MM.1S (cell line): Measurements from ENCODE around the gene DDX54.

Experiments
- DNase-seq: peaks from one replicate; pipeline ENCODE4 v3.0.0-alpha.2; 2015
- H2AFZ ChIP-seq: fragments of 300-600 bp; sonication (generic); 2 replicates; pipeline ENCODE4 v1.6.0; 2016; ENCODE audit warnings: antibody characterized with exemption, low read length
- H3F3A ChIP-seq: fragments of 300-600 bp; sonication (generic); 2 replicates; pipeline ENCODE4 v1.6.1; 2016; ENCODE audit warnings: mild to moderate bottlenecking, antibody characterized with exemption, low read length, moderate library complexity, mixed read lengths; ENCODE audit not compliant: insufficient read depth
- H3K27ac ChIP-seq: fragments of 300-600 bp; sonication (generic); 2 replicates; pipeline ENCODE4 v1.5.1; 2016; ENCODE audit warnings: mild to moderate bottlenecking, low read length
- H3K27me3 ChIP-seq: fragments of 300-600 bp; sonication (generic); replicated peaks from 2 replicates; pipeline ENCODE4 v1.6.0; 2016; ENCODE audit warnings: low read length; ENCODE audit not compliant: insufficient read depth
- H3K36me3 ChIP-seq: fragments of 300-600 bp; sonication (generic); replicated peaks from 2 replicates; pipeline ENCODE4 v1.6.1; 2016; ENCODE audit warnings: mild to moderate bottlenecking, low read length, mixed read lengths; ENCODE audit not compliant: insufficient read depth
- H3K4me1 ChIP-seq: fragments of 300-600 bp; sonication (generic); 2 replicates; pipeline ENCODE4 v1.6.1; 2016; ENCODE audit warnings: low read length, mixed read lengths
- H3K4me2 ChIP-seq: fragments of 300-600 bp; sonication (generic); 2 replicates; pipeline ENCODE4 v1.6.0; 2016; ENCODE audit warnings: low read depth, low read length
- H3K4me3 ChIP-seq: fragments of 300-600 bp; sonication (generic); 2 replicates; pipeline ENCODE4 v1.5.1; 2016; ENCODE audit warnings: low read length, mixed read lengths
- H3K79me2 ChIP-seq: fragments of 300-600 bp; sonication (generic); 2 replicates; pipeline ENCODE4 v1.6.1; 2016; ENCODE audit warnings: mixed run types, low read length, mixed read lengths
- H3K9ac ChIP-seq: fragments of 300-600 bp; sonication (generic); 2 replicates; pipeline ENCODE4 v1.6.1; 2016; ENCODE audit warnings: low read length, mixed read lengths
- H3K9me2 ChIP-seq: fragments of 300-600 bp; sonication (generic); replicated peaks from 2 replicates; pipeline ENCODE4 v1.6.1; 2016; ENCODE audit warnings: mild to moderate bottlenecking, low read length, mixed read lengths; ENCODE audit not compliant: insufficient read depth
- H3K9me3 ChIP-seq: fragments of 300-600 bp; sonication (generic); replicated peaks from 2 replicates; pipeline ENCODE4 v1.6.1; 2016; ENCODE audit warnings: mild to moderate bottlenecking, low read length, mixed read lengths; ENCODE audit not compliant: insufficient read depth
- H4K20me1 ChIP-seq: fragments of 300-600 bp; sonication (generic); 2 replicates; pipeline ENCODE4 v1.6.1; 2016; ENCODE audit warnings: mild to moderate bottlenecking, low read length, moderate library complexity, mixed read lengths; ENCODE audit not compliant: insufficient read depth
- CTCF ChIP-seq: fragments of 300-600 bp; sonication (generic); IDR thresholded peaks from 2 replicates; pipeline ENCODE4 v1.5.1; 2016; ENCODE audit warnings: antibody characterized with exemption, low read length, mixed read lengths
- EZH2 ChIP-seq: fragments of 300-600 bp; sonication (generic); optimal IDR thresholded peaks from 2 replicates; pipeline ENCODE3; 2017; ENCODE audit warnings: low read depth, mild to moderate bottlenecking, antibody characterized with exemption, low read length, mixed read lengths
- EZH2phosphoT487 ChIP-seq: fragments of 300-600 bp; sonication (generic); IDR thresholded peaks from 2 replicates; pipeline ENCODE4 v1.6.1; 2018; ENCODE audit warnings: antibody characterized with exemption, low read length

The DDX54 gene

GRCh38 chr12:113134071-113134470 is 51.2 kb downstream of the DDX54 start:
- Histone ChIP-seq H3K4me3 (no peak overlapping the region), H3K79me2 (no peaks in the 10 kb centered on the region), H2AFZ (no peak overlapping the region), H3K9ac (no peak overlapping the region), H3K27me3 (no peaks in the 10 kb centered on the region), H3K36me3 (no peaks in the 10 kb centered on the region), H4K20me1 (no peaks in the 10 kb centered on the region), H3F3A (no peaks in the 10 kb centered on the region), H3K27ac (no peak overlapping the region), H3K4me1 (no peaks in the 10 kb centered on the region), H3K9me3 (no peaks in the 10 kb centered on the region), H3K9me2 (no peaks in the 10 kb centered on the region), H3K4me2 (no peak overlapping the region)
- DNase-seq: no peak
- TF ChIP-seq CTCF: no peak
- no peak for TF ChIP-seq EZH2
- TF ChIP-seq EZH2phosphoT487: no peak

GRCh38 chr12:113133666-113134065 is 51.6 kb downstream of the DDX54 start:
- TF ChIP-seq EZH2phosphoT487 (no peak), CTCF (no peak), EZH2 (no peak)
- Histone ChIP-seq H3K27ac (no peak overlapping the region), H3K4me1 (no peaks in the 10 kb centered on the region), H4K20me1 (no peaks in the 10 kb centered on the region), H3K4me3 (no peak overlapping the region), H3K27me3 (no peaks in the 10 kb centered on the region), H3K4me2 (no peak overlapping the region), H3K9ac (no peak overlapping the region), H3F3A (no peaks in the 10 kb centered on the region), H2AFZ (no peak overlapping the region), H3K36me3 (no peaks in the 10 kb centered on the region), H3K79me2 (no peaks in the 10 kb centered on the region), H3K9me2 (no peaks in the 10 kb centered on the region), H3K9me3 (no peaks in the 10 kb centered on the region)
- DNase-seq: no peak

GRCh38 chr12:113133036-113133435 is 52.2 kb downstream of the DDX54 start:
- Histone ChIP-seq H3K4me1 (no peaks in the 10 kb centered on the region), H3K27ac (no peak overlapping the region)
- TF ChIP-seq EZH2 (no peak), CTCF (no peak), EZH2phosphoT487 (no peak)

More at GRCh38 chr12:113133036-113133435, 52.2 kb downstream of the DDX54 start:
- H3K79me2 ChIP-seq: no peaks in the 10 kb centered on the region
- no peaks in the 10 kb centered on the region for H3K9me2 ChIP-seq
- no peaks in the 10 kb centered on the region for H4K20me1 ChIP-seq
- no peak overlapping the region for H3K4me3 ChIP-seq
- no peak for DNase-seq
- H3K27me3 ChIP-seq: no peaks in the 10 kb centered on the region
- no peaks in the 10 kb centered on the region for H3F3A ChIP-seq
- H3K36me3 ChIP-seq: no peaks in the 10 kb centered on the region
- H2AFZ ChIP-seq: no peak overlapping the region
- no peak overlapping the region for H3K9ac ChIP-seq
- no peak overlapping the region for H3K4me2 ChIP-seq
- H3K9me3 ChIP-seq: no peaks in the 10 kb centered on the region
